GM18508 (cell line): ENCODE measurements around the gene HTT-AS.

ENCODE experiments used
- ATAC-seq: cut with Tn5 transposase; IDR thresholded peaks from one replicate; pipeline ENCODE4 v1.9.1; 2021; ENCODE audit warnings: moderate number of reproducible peaks; ENCODE audit not compliant: insufficient read depth, unreplicated experiment

The HTT-AS gene

GRCh38 chr4:3091464-3091863, 17.1 kb upstream of the HTT-AS start:
- no peak for ATAC-seq

- no peak for ATAC-seq
Measured at GRCh38 chr4:3087115-3087797, 12.9 kb upstream of the HTT-AS start.

- no peak for ATAC-seq
Measured at GRCh38 chr4:3085948-3086670, 11.8 kb upstream of the HTT-AS start.

GRCh38 chr4:3083732-3084131, 9.4 kb upstream of the HTT-AS start:
- no peak for ATAC-seq

- ATAC-seq: no peak
Measured at GRCh38 chr4:3082925-3083515, 8.7 kb upstream of the HTT-AS start.

- peak; percentile 25 for ATAC-seq
Measured at GRCh38 chr4:3079694-3080123, 5.4 kb upstream of the HTT-AS start.

- ATAC-seq: peak; percentile 34
Measured at GRCh38 chr4:3077796-3078195, 3.5 kb upstream of the HTT-AS start.

GRCh38 chr4:3075652-3075981, 1.3 kb upstream of the HTT-AS start:
- ATAC-seq: no peak

- no peak for ATAC-seq
Measured at GRCh38 chr4:3074846-3075651, 711 bp upstream of the HTT-AS start.

- ATAC-seq: no peak
Measured at GRCh38 chr4:3073158-3074077, 920 bp downstream of the HTT-AS start.

GRCh38 chr4:3071811-3072210, 2.5 kb downstream of the HTT-AS start:
- no peak for ATAC-seq

GRCh38 chr4:3070709-3071500, 3.4 kb downstream of the HTT-AS start:
- ATAC-seq: no peak

GRCh38 chr4:3069661-3070199, 4.6 kb downstream of the HTT-AS start:
- no peak for ATAC-seq

- ATAC-seq: no peak
Measured at GRCh38 chr4:3067473-3068001, 6.8 kb downstream of the HTT-AS start.

GRCh38 chr4:3066836-3067400, 7.4 kb downstream of the HTT-AS start:
- ATAC-seq: no peak

GRCh38 chr4:3065551-3065950, 8.8 kb downstream of the HTT-AS start:
- ATAC-seq: no peak

- no peak for ATAC-seq
Measured at GRCh38 chr4:3062471-3062870, 11.9 kb downstream of the HTT-AS start.

- ATAC-seq: no peak
Measured at GRCh38 chr4:3060946-3061345, 13.4 kb downstream of the HTT-AS start.
